ENCODE data around the gene HHIPL1. TPM values are rescaled to one million over a fixed set of nuclear protein-coding genes. Genes with fewer than 3 reads are reported as not detected.

HHIPL1 gene
- total RNA-seq, 1 donor from 2014 or later = 2.5 TPM

- Mint-ChIP-seq H3K4me1 (no peaks in the 10 kb centered on the region), H3K9me3 (peaks cover 10% of the 10 kb centered on the region), H3K27ac (ENCODE audit: unreplicated experiment) (no peak overlapping the region), H3K36me3 (ENCODE audit: low read depth) (peaks cover 3% of the 10 kb centered on the region), H3K27me3 (ENCODE audit: low read depth) (peaks cover 7% of the 10 kb centered on the region), H3K4me3 (no peak overlapping the region)
- TF ChIP-seq CTCF (conservative IDR thresholded peaks at IDR 0.05) = no peak
- no peak for DNase-seq (ENCODE audit: low read depth, low spot score)
These were observed 70.5 kb downstream of the HHIPL1 start for GRCh38 chr14:99715266-99716000.

- Mint-ChIP-seq H3K9me3 (peaks cover 10% of the 10 kb centered on the region), H3K36me3 (ENCODE audit: low read depth) (peaks cover 3% of the 10 kb centered on the region), H3K27ac (ENCODE audit: unreplicated experiment) (no peak overlapping the region), H3K27me3 (ENCODE audit: low read depth) (peaks cover 7% of the 10 kb centered on the region), H3K4me3 (no peak overlapping the region), H3K4me1 (no peaks in the 10 kb centered on the region)
- DNase-seq (ENCODE audit: low read depth, low spot score) = no peak
- TF ChIP-seq CTCF (conservative IDR thresholded peaks at IDR 0.05) = no peak
These were observed 71.3 kb downstream of the HHIPL1 start for GRCh38 chr14:99716091-99716849.

GRCh38 chr14:99716850-99717681, 72.1 kb downstream of the HHIPL1 start:
- TF ChIP-seq CTCF (conservative IDR thresholded peaks at IDR 0.05) = no peak
- Mint-ChIP-seq H3K4me1 (no peaks in the 10 kb centered on the region), H3K9me3 (peaks cover 8% of the 10 kb centered on the region), H3K36me3 (ENCODE audit: low read depth) (no peaks in the 10 kb centered on the region), H3K27me3 (ENCODE audit: low read depth) (peaks cover 7% of the 10 kb centered on the region), H3K4me3 (no peak overlapping the region), H3K27ac (ENCODE audit: unreplicated experiment) (no peak overlapping the region)
- DNase-seq (ENCODE audit: low read depth, low spot score) = no peak

- no peaks in the 10 kb centered on the region for H3K36me3 Mint-ChIP-seq (ENCODE audit: low read depth)
- peaks cover 6% of the 10 kb centered on the region for H3K9me3 Mint-ChIP-seq
- no peak for DNase-seq (ENCODE audit: low read depth, low spot score)
- H3K4me3 Mint-ChIP-seq = no peak overlapping the region
- H3K27ac Mint-ChIP-seq (ENCODE audit: unreplicated experiment) = no peak overlapping the region
- H3K4me1 Mint-ChIP-seq = no peaks in the 10 kb centered on the region
- no peak for TF ChIP-seq CTCF (conservative IDR thresholded peaks at IDR 0.05)
- H3K27me3 Mint-ChIP-seq (ENCODE audit: low read depth) = peaks cover 6% of the 10 kb centered on the region
These were observed 72.7 kb downstream of the HHIPL1 start for GRCh38 chr14:99717682-99718013.

- no peak overlapping the region for H3K4me3 Mint-ChIP-seq
- no peaks in the 10 kb centered on the region for H3K4me1 Mint-ChIP-seq
- H3K27me3 Mint-ChIP-seq (ENCODE audit: low read depth) = peaks cover 2% of the 10 kb centered on the region
- H3K27ac Mint-ChIP-seq (ENCODE audit: unreplicated experiment) = no peak overlapping the region
- no peak for TF ChIP-seq CTCF (conservative IDR thresholded peaks at IDR 0.05)
- H3K36me3 Mint-ChIP-seq (ENCODE audit: low read depth) = no peaks in the 10 kb centered on the region
- DNase-seq (ENCODE audit: low read depth, low spot score) = no peak
- H3K9me3 Mint-ChIP-seq = peaks cover 3% of the 10 kb centered on the region
These were observed 73.3 kb downstream of the HHIPL1 start for GRCh38 chr14:99718031-99718810.
